ENCODE results near the gene WARS2.

Gene WARS2

GRCh38 chr1:118989006-118989815, 151.2 kb downstream of the WARS2 start:
- peaks cover 5% of the 10 kb centered on the region for H3K36me3 ChIP-seq (ENCODE audit: insufficient read depth, insufficient read length, low read length)
- peak overlapping the region; percentile 73 for H3K4me3 ChIP-seq (ENCODE audit: insufficient read length, low read depth)
- TF ChIP-seq ZNF274 (IDR thresholded peaks at IDR 0.05; ENCODE audit: low read depth, low read length) (no peak), YY1 (IDR thresholded peaks at IDR 0.05; ENCODE audit: insufficient read depth, insufficient read length) (no peak), SUZ12 (IDR thresholded peaks at IDR 0.05; ENCODE audit: extremely low read depth, insufficient read depth, insufficient read length) (no peak)
- peaks cover 18% of the 10 kb centered on the region; the same call in 1 of the 2 replicates for H3K9me3 ChIP-seq (ENCODE audit: insufficient read depth, low read length)
- H3K9ac ChIP-seq (ENCODE audit: insufficient read length, low read depth) = peak overlapping the region; percentile 76
- H3K4me1 ChIP-seq (ENCODE audit: insufficient read depth, insufficient read length) = peaks cover 5% of the 10 kb centered on the region
- peaks cover 50% of the 10 kb centered on the region for H3K27me3 ChIP-seq (ENCODE audit: insufficient read depth, insufficient read length)
- DNase-seq (ENCODE audit: low read depth, low spot score) = no peak

- Histone ChIP-seq H3K27me3 (ENCODE audit: insufficient read depth, insufficient read length) (peaks cover 50% of the 10 kb centered on the region), H3K9me3 (ENCODE audit: insufficient read depth, low read length) (peaks cover 26% of the 10 kb centered on the region; the same call in 1 of the 2 replicates), H3K4me3 (ENCODE audit: insufficient read length, low read depth) (peak within 1 kb of the TSS; percentile 73), H3K9ac (ENCODE audit: insufficient read length, low read depth) (peak within 1 kb of the TSS; percentile 88), H3K36me3 (ENCODE audit: insufficient read depth, insufficient read length, low read length) (peaks cover 14% of the 10 kb centered on the region), H3K4me1 (ENCODE audit: insufficient read depth, insufficient read length) (peaks cover 5% of the 10 kb centered on the region)
- no peak for DNase-seq (ENCODE audit: low read depth, low spot score)
- TF ChIP-seq YY1 (IDR thresholded peaks at IDR 0.05; ENCODE audit: insufficient read depth, insufficient read length) (no peak), SUZ12 (IDR thresholded peaks at IDR 0.05; ENCODE audit: extremely low read depth, insufficient read depth, insufficient read length) (no peak), ZNF274 (IDR thresholded peaks at IDR 0.05; ENCODE audit: low read depth, low read length) (no peak)
These were observed 152.1 kb downstream of the WARS2 start, which contains the start of gene TBX15 for GRCh38 chr1:118988186-118989005. TSS of gene TBX15 (minus strand) at chr1:118988343. CDS start at chr1:118987795, 548 bp downstream.

- Histone ChIP-seq H3K9me3 (ENCODE audit: insufficient read depth, low read length) (peaks cover 28% of the 10 kb centered on the region; the same call in 1 of the 2 replicates), H3K36me3 (ENCODE audit: insufficient read depth, insufficient read length, low read length) (peaks cover 17% of the 10 kb centered on the region), H3K4me1 (ENCODE audit: insufficient read depth, insufficient read length) (peaks cover 5% of the 10 kb centered on the region), H3K4me3 (ENCODE audit: insufficient read length, low read depth) (peak overlapping the region; percentile 73), H3K9ac (ENCODE audit: insufficient read length, low read depth) (peak overlapping the region; percentile 88), H3K27me3 (ENCODE audit: insufficient read depth, insufficient read length) (peaks cover 50% of the 10 kb centered on the region)
- TF ChIP-seq SUZ12 (IDR thresholded peaks at IDR 0.05; ENCODE audit: extremely low read depth, insufficient read depth, insufficient read length) (no peak), ZNF274 (IDR thresholded peaks at IDR 0.05; ENCODE audit: low read depth, low read length) (no peak), YY1 (IDR thresholded peaks at IDR 0.05; ENCODE audit: insufficient read depth, insufficient read length) (no peak)
- DNase-seq (ENCODE audit: low read depth, low spot score) = no peak
These were observed 152.8 kb downstream of the WARS2 start for GRCh38 chr1:118987468-118988185.

- TF ChIP-seq YY1 (IDR thresholded peaks at IDR 0.05; ENCODE audit: insufficient read depth, insufficient read length) = no peak
- TF ChIP-seq SUZ12 (IDR thresholded peaks at IDR 0.05; ENCODE audit: extremely low read depth, insufficient read depth, insufficient read length) = no peak
- no peak for TF ChIP-seq ZNF274 (IDR thresholded peaks at IDR 0.05; ENCODE audit: low read depth, low read length)
- Histone ChIP-seq H3K9me3 (ENCODE audit: insufficient read depth, low read length) (peaks cover 28% of the 10 kb centered on the region; the same call in 1 of the 2 replicates), H3K27me3 (ENCODE audit: insufficient read depth, insufficient read length) (peaks cover 50% of the 10 kb centered on the region), H3K36me3 (ENCODE audit: insufficient read depth, insufficient read length, low read length) (peaks cover 17% of the 10 kb centered on the region), H3K4me1 (ENCODE audit: insufficient read depth, insufficient read length) (peaks cover 5% of the 10 kb centered on the region), H3K9ac (ENCODE audit: insufficient read length, low read depth) (peak overlapping the region; percentile 88), H3K4me3 (ENCODE audit: insufficient read length, low read depth) (peak overlapping the region; percentile 73)
- DNase-seq (ENCODE audit: low read depth, low spot score) = no peak
These were observed 153.6 kb downstream of the WARS2 start for GRCh38 chr1:118986555-118987467.

- peak overlapping the region; percentile 73 for H3K4me3 ChIP-seq (ENCODE audit: insufficient read length, low read depth)
These were observed 154.6 kb downstream of the WARS2 start for GRCh38 chr1:118985640-118986554.

More at GRCh38 chr1:118985640-118986554, 154.6 kb downstream of the WARS2 start:
- H3K36me3 ChIP-seq (ENCODE audit: insufficient read depth, insufficient read length, low read length) = peaks cover 17% of the 10 kb centered on the region
- peaks cover 5% of the 10 kb centered on the region for H3K4me1 ChIP-seq (ENCODE audit: insufficient read depth, insufficient read length)
- peaks cover 42% of the 10 kb centered on the region for H3K27me3 ChIP-seq (ENCODE audit: insufficient read depth, insufficient read length)
- no peak for TF ChIP-seq ZNF274 (IDR thresholded peaks at IDR 0.05; ENCODE audit: low read depth, low read length)
- TF ChIP-seq YY1 (IDR thresholded peaks at IDR 0.05; ENCODE audit: insufficient read depth, insufficient read length) = no peak
- no peak for TF ChIP-seq SUZ12 (IDR thresholded peaks at IDR 0.05; ENCODE audit: extremely low read depth, insufficient read depth, insufficient read length)
- no peak for DNase-seq (ENCODE audit: low read depth, low spot score)
- no peak overlapping the region for H3K9ac ChIP-seq (ENCODE audit: insufficient read length, low read depth)
- peaks cover 28% of the 10 kb centered on the region; the same call in 1 of the 2 replicates for H3K9me3 ChIP-seq (ENCODE audit: insufficient read depth, low read length)
